WTC11 (cell line): ENCODE results near the gene PLD2. TPM values are rescaled to one million over a fixed set of nuclear protein-coding genes. Genes with fewer than 3 reads are reported as not detected.

ENCODE experiments used
- ATAC-seq: fragments of 200-7000 bp; cut with Tn5 transposase; 2 replicates; pipeline ENCODE4 v1.10.0; 2021; ENCODE audit warnings: mild to moderate bottlenecking, moderate library complexity
- CTCF ChIA-PET: fragments of 300-600 bp; sonication (Branson Sonifier 250); formaldehyde crosslinking; loops from one replicate; lab custom pipeline; 2021; ENCODE audit warnings: antibody characterized with exemption; lab: Charles Lee
- POLR2A ChIA-PET: fragments of 350-600 bp; sonication (Branson Sonifier 250); formaldehyde crosslinking; loops from one replicate; lab custom pipeline; 2021; ENCODE audit warnings: antibody characterized with exemption; lab: Charles Lee
- DNase-seq: peaks from one replicate; pipeline ENCODE4 v3.0.0; 2021; ENCODE audit warnings: low spot score
- H3K27ac Mint-ChIP-seq: 2 replicates; pipeline ENCODE4 v1.8.0; 2021; ENCODE audit warnings: mixed read lengths
- H3K27me3 Mint-ChIP-seq: 2 replicates; pipeline ENCODE4 v1.8.0; 2021; ENCODE audit warnings: low read depth, mild to moderate bottlenecking, moderate library complexity, mixed read lengths
- H3K36me3 Mint-ChIP-seq: 2 replicates; pipeline ENCODE4 v1.8.0; 2021; ENCODE audit warnings: mixed read lengths
- H3K4me1 Mint-ChIP-seq: 2 replicates; pipeline ENCODE4 v1.8.0; 2022; ENCODE audit warnings: mixed read lengths
- H3K4me3 Mint-ChIP-seq: 2 replicates; pipeline ENCODE4 v1.8.0; 2021; ENCODE audit warnings: mild to moderate bottlenecking, moderate library complexity, mixed read lengths
- H3K9me3 Mint-ChIP-seq: 2 replicates; pipeline ENCODE4 v1.8.0; 2021; ENCODE audit warnings: mixed read lengths
- CDX4 ChIP-seq: fragments of 250-450 bp; sonication (Bioruptor Pico); IDR thresholded peaks from 2 replicates; pipeline ENCODE4 v1.9.0; 2021; ENCODE audit warnings: moderate library complexity, mild to moderate bottlenecking, inconsistent platforms, borderline replicate concordance
- CREB1 ChIP-seq: sonication (generic); formaldehyde crosslinking; IDR thresholded peaks from 2 replicates; pipeline ENCODE4 v1.8.0; 2023; ENCODE audit warnings: mild to moderate bottlenecking, missing genetic modification reagents
- E2F4 ChIP-seq: sonication (generic); formaldehyde crosslinking; IDR thresholded peaks from 2 replicates; pipeline ENCODE4 v1.8.1; 2022; ENCODE audit warnings: low read depth, mild to moderate bottlenecking, moderate library complexity, missing genetic modification reagents, borderline replicate concordance
- ETV6 ChIP-seq: sonication (generic); formaldehyde crosslinking; IDR thresholded peaks from 2 replicates; pipeline ENCODE4 v1.8.1; 2022; ENCODE audit warnings: mild to moderate bottlenecking, missing genetic modification reagents
- FOXP1 ChIP-seq: sonication (generic); formaldehyde crosslinking; IDR thresholded peaks from 2 replicates; pipeline ENCODE4 v1.8.0; 2022; ENCODE audit warnings: missing genetic modification reagents, mild to moderate bottlenecking, moderate library complexity, borderline replicate concordance
- FOXP4 ChIP-seq: sonication (generic); formaldehyde crosslinking; IDR thresholded peaks from 2 replicates; pipeline ENCODE4 v1.8.0; 2022; ENCODE audit warnings: mild to moderate bottlenecking, missing genetic modification reagents
- GTF2I ChIP-seq: fragments of 250-450 bp; sonication (Bioruptor Pico); conservative IDR thresholded peaks from 2 replicates; pipeline ENCODE4 v1.4.0; 2021; ENCODE audit warnings: mild to moderate bottlenecking
- MLX ChIP-seq: sonication (generic); formaldehyde crosslinking; IDR thresholded peaks from 2 replicates; pipeline ENCODE4 v1.8.1; 2023; ENCODE audit warnings: mild to moderate bottlenecking, missing genetic modification reagents, moderate library complexity
- OVOL2 ChIP-seq: fragments of 250-450 bp; sonication (Bioruptor Pico); IDR thresholded peaks from 2 replicates; pipeline ENCODE4 v1.9.0; 2021; ENCODE audit warnings: mild to moderate bottlenecking, borderline replicate concordance
- PRDM15 ChIP-seq: sonication (generic); formaldehyde crosslinking; IDR thresholded peaks from 2 replicates; pipeline ENCODE4 v1.8.0; 2022; ENCODE audit warnings: missing genetic modification reagents
- PRRX2 ChIP-seq: fragments of 250-450 bp; sonication (Bioruptor Pico); IDR thresholded peaks from 2 replicates; pipeline ENCODE4 v1.8.0; 2021; ENCODE audit warnings: mild to moderate bottlenecking
- RELA ChIP-seq: sonication (generic); formaldehyde crosslinking; IDR thresholded peaks from 2 replicates; pipeline ENCODE4 v1.8.1; 2022; ENCODE audit warnings: missing genetic modification reagents, mild to moderate bottlenecking, borderline replicate concordance
- SP1 ChIP-seq: sonication (generic); formaldehyde crosslinking; conservative IDR thresholded peaks from 2 replicates; pipeline ENCODE4 v1.8.1; 2022; ENCODE audit warnings: missing genetic modification reagents
- ZBTB43 ChIP-seq: sonication (generic); formaldehyde crosslinking; IDR thresholded peaks from 2 replicates; pipeline ENCODE4 v1.8.1; 2023; ENCODE audit warnings: mild to moderate bottlenecking, missing genetic modification reagents
- ZNF121 ChIP-seq: sonication (generic); formaldehyde crosslinking; IDR thresholded peaks from 2 replicates; pipeline ENCODE4 v1.8.0; 2023; ENCODE audit warnings: missing genetic modification reagents
- ZNF219 ChIP-seq: sonication (generic); formaldehyde crosslinking; IDR thresholded peaks from 2 replicates; pipeline ENCODE4 v1.8.0; 2023; ENCODE audit warnings: missing genetic modification reagents, mild to moderate bottlenecking, borderline replicate concordance
- ZNF232 ChIP-seq: sonication (generic); formaldehyde crosslinking; IDR thresholded peaks from 2 replicates; pipeline ENCODE4 v1.8.0; 2022; ENCODE audit warnings: mild to moderate bottlenecking, missing genetic modification reagents
- ZNF281 ChIP-seq: sonication (generic); formaldehyde crosslinking; IDR thresholded peaks from 2 replicates; pipeline ENCODE4 v1.8.0; 2023; ENCODE audit warnings: mild to moderate bottlenecking, missing genetic modification reagents
- ZNF423 ChIP-seq: fragments of 250-450 bp; sonication (Bioruptor Pico); IDR thresholded peaks from 2 replicates; pipeline ENCODE4 v2.1.2; 2022; ENCODE audit warnings: mild to moderate bottlenecking, moderate library complexity
- ZSCAN18 ChIP-seq: fragments of 250-450 bp; sonication (Bioruptor Pico); IDR thresholded peaks from 2 replicates; pipeline ENCODE4 v2.1.2; 2022; ENCODE audit warnings: mild to moderate bottlenecking, moderate library complexity
- total RNA-seq: library from RNA; stranded (reverse); gene quantifications from 3 replicates; pipeline ENCODE4 v1.2.3, GENCODE V29; 2021

The PLD2 gene
- total RNA-seq, 1 experiment from 2014 or later: 64.9 TPM

- CTCF ChIA-PET: interaction anchor here (0.7 to 3.2 kb wide), 15 partner anchors 8 to 285 kb away, joined by 3 to 27 read pairs (median 5); partner anchors contain the start of genes ARRB2, MED11, PLD2 and PSMB6
- Mint-ChIP-seq H3K4me3 (peak overlapping the region; percentile 80), H3K36me3 (no peaks in the 10 kb centered on the region), H3K27me3 (peaks cover 57% of the 10 kb centered on the region), H3K27ac (no peak overlapping the region), H3K9me3 (no peaks in the 10 kb centered on the region), H3K4me1 (peaks cover 33% of the 10 kb centered on the region)
- DNase-seq (no peak), ATAC-seq (no peak; the same call in 1 of the 2 replicates)
- TF ChIP-seq ZNF232 (CRISPR knock-in tag) (no peak), E2F4 (CRISPR knock-in tag) (no peak), PRDM15 (no peak), SP1 (no peak), OVOL2 (no peak), MLX (CRISPR knock-in tag) (no peak), ZNF219 (CRISPR knock-in tag) (no peak), ZNF281 (CRISPR knock-in tag) (no peak), GTF2I (CRISPR knock-in tag) (no peak), ZSCAN18 (CRISPR knock-in tag) (no peak), PRRX2 (CRISPR knock-in tag) (no peak), ZNF423 (CRISPR knock-in tag) (no peak), RELA (CRISPR knock-in tag) (no peak), CREB1 (CRISPR knock-in tag) (no peak), CDX4 (no peak), FOXP4 (CRISPR knock-in tag) (no peak), ZNF121 (CRISPR knock-in tag) (no peak), FOXP1 (CRISPR knock-in tag) (no peak), ZBTB43 (CRISPR knock-in tag) (no peak), ETV6 (no peak)
- POLR2A ChIA-PET: no interaction called here
Observed at GRCh38 chr17:4788159-4788806, 18.7 kb upstream of the PLD2 start.
